Measurements from ENCODE around the gene SNX30.

SNX30 gene

GRCh38 chr9:112750016-112750763, at the start of gene SNX30:
TSS of gene SNX30 (plus strand) at chr9:112750760. CDS start at chr9:112751002, 242 bp downstream.
- TF ChIP-seq CTCF (IDR thresholded peaks at IDR 0.05; ENCODE audit: insufficient read depth, low read depth, low read length, missing control alignments): no peak
- peak; percentile 92 for DNase-seq (ENCODE audit: low read depth)
- H3K4me3 ChIP-seq (ENCODE audit: low read depth, low read length): peak within 1 kb of the TSS; percentile 77

- DNase-seq (ENCODE audit: low read depth): no peak
- TF ChIP-seq CTCF (IDR thresholded peaks at IDR 0.05; ENCODE audit: insufficient read depth, low read depth, low read length, missing control alignments): no peak
- H3K4me3 ChIP-seq (ENCODE audit: low read depth, low read length): no peak overlapping the region
Measured at GRCh38 chr9:112703304-112703703, 47.3 kb upstream of the SNX30 start.

- no peak for TF ChIP-seq CTCF (IDR thresholded peaks at IDR 0.05; ENCODE audit: insufficient read depth, low read depth, low read length, missing control alignments)
- H3K4me3 ChIP-seq (ENCODE audit: low read depth, low read length): no peak overlapping the region
- DNase-seq (ENCODE audit: low read depth): no peak
Measured at GRCh38 chr9:112705768-112706427, 44.7 kb upstream of the SNX30 start.

GRCh38 chr9:112711050-112711689, 39.4 kb upstream of the SNX30 start:
- peak; percentile 22 for DNase-seq (ENCODE audit: low read depth)
- peak; percentile 37 for TF ChIP-seq CTCF (IDR thresholded peaks at IDR 0.05; ENCODE audit: insufficient read depth, low read depth, low read length, missing control alignments)
- H3K4me3 ChIP-seq (ENCODE audit: low read depth, low read length): no peak overlapping the region

- DNase-seq (ENCODE audit: low read depth): no peak
- no peak overlapping the region for H3K4me3 ChIP-seq (ENCODE audit: low read depth, low read length)
- no peak for TF ChIP-seq CTCF (IDR thresholded peaks at IDR 0.05; ENCODE audit: insufficient read depth, low read depth, low read length, missing control alignments)
Measured at GRCh38 chr9:112712678-112713077, 37.9 kb upstream of the SNX30 start.

- H3K4me3 ChIP-seq (ENCODE audit: low read depth, low read length): peak within 1 kb of the TSS; percentile 88
- peak; percentile 26 for TF ChIP-seq CTCF (IDR thresholded peaks at IDR 0.05; ENCODE audit: insufficient read depth, low read depth, low read length, missing control alignments)
Measured at GRCh38 chr9:112717661-112718331, 32.8 kb upstream of the SNX30 start, which contains the start of gene INIP. TSS of gene INIP (minus strand) at chr9:112718117. CDS start at chr9:112716485, 1,632 bp downstream.

More at GRCh38 chr9:112717661-112718331, 32.8 kb upstream of the SNX30 start, which contains the start of gene INIP:
- peak; percentile 98 for DNase-seq (ENCODE audit: low read depth)

Data from GM12865 (cell line).